ENCODE data around the gene C1orf87.

DNA sequence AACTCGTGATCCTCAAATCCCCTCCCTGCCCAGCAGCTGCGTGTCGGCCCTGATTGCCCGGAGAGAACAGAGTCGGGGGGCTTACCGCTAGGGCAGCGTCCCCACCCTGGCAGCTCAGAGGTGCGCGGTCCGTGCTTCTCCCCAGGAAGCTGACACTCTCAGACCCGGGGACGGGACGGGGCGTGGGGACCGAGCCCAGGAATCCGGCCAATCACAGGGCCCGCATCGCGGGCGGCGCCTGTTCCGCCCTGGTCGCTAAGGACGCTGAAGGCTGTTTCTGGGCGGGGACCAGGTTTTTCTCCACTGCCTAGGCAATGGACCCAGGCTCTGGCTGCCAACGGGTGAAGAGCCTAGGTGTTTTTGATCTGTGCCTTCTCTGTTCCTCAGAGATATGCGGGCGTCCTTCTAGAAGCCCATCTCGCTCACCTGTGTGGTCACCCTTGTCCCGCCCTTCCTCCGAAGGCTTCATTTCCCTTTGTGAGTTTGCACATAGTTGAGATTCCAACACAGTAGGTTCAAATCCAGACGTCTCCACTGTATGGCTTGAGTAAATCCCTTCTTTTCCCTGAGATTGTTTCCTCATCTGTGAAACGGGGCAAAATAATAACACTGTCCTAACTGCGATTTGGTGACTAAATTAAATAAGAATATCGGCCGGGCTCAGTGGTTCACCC is at the start of gene C1orf87:
- TF ChIP-seq, protein P1, sequence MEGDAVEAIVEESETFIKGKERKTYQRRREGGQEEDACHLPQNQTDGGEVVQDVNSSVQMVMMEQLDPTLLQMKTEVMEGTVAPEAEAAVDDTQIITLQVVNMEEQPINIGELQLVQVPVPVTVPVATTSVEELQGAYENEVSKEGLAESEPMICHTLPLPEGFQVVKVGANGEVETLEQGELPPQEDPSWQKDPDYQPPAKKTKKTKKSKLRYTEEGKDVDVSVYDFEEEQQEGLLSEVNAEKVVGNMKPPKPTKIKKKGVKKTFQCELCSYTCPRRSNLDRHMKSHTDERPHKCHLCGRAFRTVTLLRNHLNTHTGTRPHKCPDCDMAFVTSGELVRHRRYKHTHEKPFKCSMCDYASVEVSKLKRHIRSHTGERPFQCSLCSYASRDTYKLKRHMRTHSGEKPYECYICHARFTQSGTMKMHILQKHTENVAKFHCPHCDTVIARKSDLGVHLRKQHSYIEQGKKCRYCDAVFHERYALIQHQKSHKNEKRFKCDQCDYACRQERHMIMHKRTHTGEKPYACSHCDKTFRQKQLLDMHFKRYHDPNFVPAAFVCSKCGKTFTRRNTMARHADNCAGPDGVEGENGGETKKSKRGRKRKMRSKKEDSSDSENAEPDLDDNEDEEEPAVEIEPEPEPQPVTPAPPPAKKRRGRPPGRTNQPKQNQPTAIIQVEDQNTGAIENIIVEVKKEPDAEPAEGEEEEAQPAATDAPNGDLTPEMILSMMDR (conservative IDR thresholded peaks at IDR 0.05): no peak
- TF ChIP-seq ZFX (IDR thresholded peaks at IDR 0.05): no peak
